Upper lobe of left lung (tissue), 6 donors: ENCODE results near the gene MTTP. TPM values are rescaled to one million over a fixed set of nuclear protein-coding genes. Genes with fewer than 3 reads are reported as not detected.

Experiments
- ATAC-seq, 2 donors: fragments of 200-7000 bp; cut with Tn5 transposase; one replicate each; pipeline ENCODE4 v1.9.1; 2022; ENCODE audit warnings: mild to moderate bottlenecking in 2 of 2, moderate library complexity in 2 of 2; ENCODE audit not compliant: low FRiP score in 2 of 2
- DNase-seq, 2 donors: peaks; one replicate each; pipeline ENCODE4 v3.0.0-alpha.2; 2019 to 2020
- H3K27ac ChIP-seq, 4 donors: fragments of 200-600 bp; sonication (generic); one replicate each; pipeline ENCODE4 v1.5.1; 2016 to 2019
- H3K27me3 ChIP-seq, 4 donors: fragments of 200-600 bp; sonication (generic); one replicate each; pipeline ENCODE4 v1.5.1; 2017 to 2019
- H3K36me3 ChIP-seq, 4 donors: fragments of 200-600 bp; sonication (generic); one replicate each; pipeline ENCODE4 v1.5.1; 2016 to 2019
- H3K4me1 ChIP-seq, 4 donors: fragments of 200-600 bp; sonication (generic); one replicate each; pipeline ENCODE4 v1.5.1; 2018 to 2019
- H3K4me3 ChIP-seq, 4 donors: fragments of 200-600 bp; sonication (generic); one replicate each; pipeline ENCODE4 v1.5.1; 2017 to 2019; ENCODE audit warnings: mild to moderate bottlenecking in 2 of 4, moderate library complexity in 1 of 4
- H3K9me3 ChIP-seq, 4 donors: fragments of 200-600 bp; sonication (generic); one replicate each; pipeline ENCODE4 v1.5.1; 2018 to 2019
- CTCF ChIP-seq, 6 experiments: fragments of 450-650 bp in 4 of 6; fragments of 200-600 bp in 2 of 6; sonication (generic) in 2 of 6; IDR thresholded peaks; one replicate each; pipeline ENCODE4 v1.5.1; 2016 to 2019; ENCODE audit warnings: antibody characterized with exemption in 6 of 6
- EP300 ChIP-seq, 4 donors: sonication (generic); formaldehyde crosslinking; IDR thresholded peaks; one replicate each; pipeline ENCODE4 v1.5.1; 2017; ENCODE audit warnings: antibody characterized with exemption in 4 of 4, control low read depth in 2 of 4
- POLR2A ChIP-seq, 4 donors: fragments of 450-650 bp; IDR thresholded peaks; one replicate each; pipeline ENCODE4 v1.5.1; 2016 to 2017; ENCODE audit warnings: antibody characterized with exemption in 4 of 4, mild to moderate bottlenecking in 2 of 4
- POLR2AphosphoS5 ChIP-seq, 2 donors: sonication (generic); formaldehyde crosslinking; IDR thresholded peaks; one replicate each; pipeline ENCODE4 v1.5.1; 2017; ENCODE audit warnings: antibody characterized with exemption in 2 of 2
- WGBS, 2 donors: methylation state at CpG; one replicate each; pipeline ENCODE4 v1.1.5; 2017 to 2018; 5-methylcytosine and 5-hydroxymethylcytosine counted together
- total RNA-seq, 6 donors: library from RNA; depleted of rRNA in 4 of 6; stranded (reverse); fragments of >200 nt in 4 of 6; gene quantifications; one replicate each; pipeline versions ENCODE4 v1.1.0 to v1.2.1, GENCODE V29; 2016 to 2021
- donor health status: DM: no; HTN: no; CAD: no; lungs with moderate emphysema.
- donor health status: DM: no; HTN: yes; CAD: no; lungs with severe emphysema.

Gene MTTP
- total RNA-seq, 6 donors from 2014 or later, result 0.22 to 0.79 (median 0.47) TPM; not detected in 1

GRCh38 chr4:99587803-99588202 lies 13.2 kb downstream of the MTTP start:
- Histone ChIP-seq H3K27ac (no peak overlapping the region), H3K27me3 (no peaks in the 10 kb centered on the region), H3K4me1 (no peaks in the 10 kb centered on the region), H3K36me3 (no peaks in the 10 kb centered on the region), H3K4me3 (no peak overlapping the region), H3K9me3 (no peaks in the 10 kb centered on the region)
- DNase-seq, result no peak
- no peak for ATAC-seq
- 40 to 67% methylated on average over 1 of the region's 1 CpG for WGBS, 2 donors
- TF ChIP-seq POLR2AphosphoS5 (IDR thresholded peaks at IDR 0.05), result no peak
- no peak for TF ChIP-seq CTCF (IDR thresholded peaks at IDR 0.05)
- TF ChIP-seq EP300 (IDR thresholded peaks at IDR 0.05), result no peak
- no peak for TF ChIP-seq POLR2A (IDR thresholded peaks at IDR 0.05)

- H3K4me1 ChIP-seq, result no peaks in the 10 kb centered on the region
- ATAC-seq (no peak), DNase-seq (no peak)
- H3K27me3 ChIP-seq, result no peaks in the 10 kb centered on the region
- no peaks in the 10 kb centered on the region for H3K9me3 ChIP-seq
- TF ChIP-seq POLR2AphosphoS5 (IDR thresholded peaks at IDR 0.05), result no peak
- no peak for TF ChIP-seq POLR2A (IDR thresholded peaks at IDR 0.05)
- no peak for TF ChIP-seq CTCF (IDR thresholded peaks at IDR 0.05)
- TF ChIP-seq EP300 (IDR thresholded peaks at IDR 0.05), result no peak
- no peak overlapping the region for H3K27ac ChIP-seq
- 88 to 94% methylated on average over 3 of the region's 3 CpGs for WGBS, 2 donors
- no peaks in the 10 kb centered on the region for H3K36me3 ChIP-seq
- no peak overlapping the region for H3K4me3 ChIP-seq
These were observed 17.1 kb downstream of the MTTP start for GRCh38 chr4:99591757-99592156.

- H3K27ac ChIP-seq, result no peak overlapping the region
- DNase-seq (no peak), ATAC-seq (no peak)
- H3K4me1 ChIP-seq, result no peaks in the 10 kb centered on the region
- H3K4me3 ChIP-seq, result no peak overlapping the region
- H3K36me3 ChIP-seq, result no peaks in the 10 kb centered on the region
- H3K9me3 ChIP-seq, result no peaks in the 10 kb centered on the region
- no peaks in the 10 kb centered on the region for H3K27me3 ChIP-seq
- 88 to 89% methylated on average over 4 of the region's 4 CpGs for WGBS, 2 donors
- TF ChIP-seq POLR2A (IDR thresholded peaks at IDR 0.05) (no peak), POLR2AphosphoS5 (IDR thresholded peaks at IDR 0.05) (no peak), CTCF (IDR thresholded peaks at IDR 0.05) (no peak), EP300 (IDR thresholded peaks at IDR 0.05) (no peak)
These were observed 19.4 kb downstream of the MTTP start for GRCh38 chr4:99593781-99594641.

- Histone ChIP-seq H3K27me3 (no peaks in the 10 kb centered on the region), H3K4me3 (no peak overlapping the region), H3K4me1 (no peaks in the 10 kb centered on the region), H3K27ac (no peak overlapping the region), H3K9me3 (no peaks in the 10 kb centered on the region), H3K36me3 (no peaks in the 10 kb centered on the region)
- no peak for ATAC-seq
- TF ChIP-seq POLR2A (IDR thresholded peaks at IDR 0.05), result no peak
- no peak for TF ChIP-seq EP300 (IDR thresholded peaks at IDR 0.05)
- TF ChIP-seq POLR2AphosphoS5 (IDR thresholded peaks at IDR 0.05), result no peak
- TF ChIP-seq CTCF (IDR thresholded peaks at IDR 0.05), result no peak
- no peak for DNase-seq
- WGBS, 2 donors, result 88 to 95% methylated on average over 2 of the region's 2 CpGs
These were observed 20.2 kb downstream of the MTTP start for GRCh38 chr4:99594818-99595217.

- ATAC-seq (no peak), DNase-seq (no peak)
- H3K4me3 ChIP-seq, result no peak overlapping the region
- H3K9me3 ChIP-seq, result no peaks in the 10 kb centered on the region
- no peaks in the 10 kb centered on the region for H3K27me3 ChIP-seq
- TF ChIP-seq EP300 (IDR thresholded peaks at IDR 0.05) (no peak), POLR2A (IDR thresholded peaks at IDR 0.05) (no peak), POLR2AphosphoS5 (IDR thresholded peaks at IDR 0.05) (no peak), CTCF (IDR thresholded peaks at IDR 0.05) (no peak)
- H3K27ac ChIP-seq, result no peak overlapping the region
- H3K36me3 ChIP-seq, result no peaks in the 10 kb centered on the region
- WGBS, 2 donors, result 86 to 90% methylated on average over 2 of the region's 2 CpGs
- H3K4me1 ChIP-seq, result no peaks in the 10 kb centered on the region
These were observed 32.1 kb downstream of the MTTP start for GRCh38 chr4:99606716-99607115.
